ENCODE measurements around the gene CBLIF.

DNA sequence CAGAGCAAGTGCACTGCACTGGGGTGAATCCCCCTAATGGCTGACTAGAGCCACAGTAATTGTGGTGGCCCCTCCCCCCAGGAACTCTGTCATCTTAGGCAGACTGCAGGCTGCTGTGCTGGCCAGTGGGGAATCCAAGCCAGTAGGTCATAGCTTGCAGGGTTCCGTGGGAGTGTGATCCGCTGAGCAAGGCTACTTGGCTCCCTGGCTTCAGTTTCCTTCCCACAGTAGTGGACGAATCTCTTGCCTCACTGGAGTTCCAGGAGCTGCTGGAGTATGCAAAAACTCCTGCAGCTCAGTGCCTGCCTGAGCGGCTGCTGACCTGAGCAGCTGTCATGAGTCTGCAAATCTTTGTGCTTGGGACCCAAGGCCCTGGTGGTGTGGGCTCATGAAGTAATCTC lies 46.5 kb upstream of the CBLIF start:
- no peak for TF ChIP-seq POLR2AphosphoS5 (IDR thresholded peaks at IDR 0.05)
- TF ChIP-seq POLR2A (IDR thresholded peaks at IDR 0.05; ENCODE audit: low read depth) = no peak

All from esophagus muscularis mucosa (tissue), 2 donors.